GM23248 (cell line): Measurements from ENCODE around the gene MOB2. TPM values are rescaled to one million over a fixed set of nuclear protein-coding genes. Genes with fewer than 3 reads are reported as not detected.

Experiments
- DNase-seq: peaks from one replicate; pipeline ENCODE4 v3.0.0-alpha.2; 2015
- H2AFZ ChIP-seq: fragments of 200-600 bp; sonication (generic); 2 replicates; pipeline ENCODE4 v1.6.1; 2016; ENCODE audit warnings: antibody characterized with exemption
- H3F3A ChIP-seq: fragments of 200-600 bp; sonication (generic); 2 replicates; pipeline ENCODE4 v1.6.1; 2016; ENCODE audit warnings: mild to moderate bottlenecking, antibody characterized with exemption, mixed run types; ENCODE audit not compliant: insufficient read depth
- H3K27ac ChIP-seq: fragments of 200-600 bp; sonication (generic); 2 replicates; pipeline ENCODE4 v1.5.1; 2016; ENCODE audit warnings: mild to moderate bottlenecking
- H3K27me3 ChIP-seq: fragments of 200-600 bp; sonication (generic); replicated peaks from 2 replicates; pipeline ENCODE4 v1.6.1; 2016; ENCODE audit warnings: mild to moderate bottlenecking; ENCODE audit not compliant: insufficient read depth
- H3K36me3 ChIP-seq: fragments of 200-600 bp; sonication (generic); 2 replicates; pipeline ENCODE4 v1.6.1; 2016; ENCODE audit warnings: low read depth, mild to moderate bottlenecking
- H3K4me1 ChIP-seq: fragments of 200-600 bp; sonication (generic); 2 replicates; pipeline ENCODE4 v1.6.1; 2016; ENCODE audit warnings: mild to moderate bottlenecking; ENCODE audit not compliant: insufficient read depth
- H3K4me2 ChIP-seq: fragments of 200-600 bp; sonication (generic); one replicate; pipeline ENCODE4 v1.6.1; 2016; ENCODE audit warnings: mild to moderate bottlenecking; ENCODE audit not compliant: unreplicated experiment
- H3K4me3 ChIP-seq: fragments of 200-600 bp; sonication (generic); 2 replicates; pipeline ENCODE4 v1.5.1; 2016; ENCODE audit warnings: mild to moderate bottlenecking
- H3K79me2 ChIP-seq: fragments of 200-600 bp; sonication (generic); 2 replicates; pipeline ENCODE4 v1.6.1; 2016; ENCODE audit warnings: mild to moderate bottlenecking; ENCODE audit not compliant: insufficient read depth
- H3K9ac ChIP-seq: fragments of 200-600 bp; sonication (generic); 2 replicates; pipeline ENCODE4 v1.6.1; 2016; ENCODE audit warnings: mild to moderate bottlenecking
- H3K9me2 ChIP-seq: fragments of 200-600 bp; sonication (generic); 2 replicates; pipeline ENCODE4 v1.6.1; 2016; ENCODE audit warnings: mixed run types, mild to moderate bottlenecking, moderate library complexity; ENCODE audit not compliant: insufficient read depth
- H3K9me3 ChIP-seq: fragments of 200-600 bp; sonication (generic); one replicate; pipeline ENCODE4 v1.6.1; 2017; ENCODE audit warnings: low read depth
- H4K20me1 ChIP-seq: fragments of 200-600 bp; sonication (generic); 2 replicates; pipeline ENCODE4 v1.6.0; 2016; ENCODE audit not compliant: insufficient read depth
- EZH2 ChIP-seq: fragments of 200-600 bp; sonication (generic); IDR thresholded peaks from 2 replicates; pipeline ENCODE4 v1.6.1; 2018; ENCODE audit warnings: antibody characterized with exemption, mild to moderate bottlenecking; ENCODE audit not compliant: insufficient read depth, poor library complexity, severe bottlenecking
- EZH2phosphoT487 ChIP-seq: fragments of 200-600 bp; sonication (generic); IDR thresholded peaks from 2 replicates; pipeline ENCODE4 v1.6.1; 2018; ENCODE audit warnings: antibody characterized with exemption, moderate library complexity, mild to moderate bottlenecking, low read depth; ENCODE audit not compliant: insufficient read depth
- WGBS, 2 experiments: methylation state at CpG; one replicate each; pipeline ENCODE4 v1.1.6; 2015 to 2017; ENCODE audit warnings: low lambda C conversion rate in 2 of 2, low coverage in 1 of 2; ENCODE audit errors: missing lambda C conversion rate in 2 of 2; 5-methylcytosine and 5-hydroxymethylcytosine counted together
- in situ Hi-C: fragments of 300-500 bp; cut with MboI; formaldehyde crosslinking; loops from 2 replicates; pipeline ENCODE4 v1.15.0; 2020
- polyA plus RNA-seq: library from polyadenylated mRNA; unstranded; fragments of >200 nt; fragmentation: Nextera tagmentation; extraction: Ambion mirVana; gene quantifications from 2 replicates; pipeline ENCODE4 v1.2.1, GENCODE V29; 2016
- total RNA-seq: library from RNA; depleted of rRNA; stranded (reverse); fragments of >200 nt; shearing (Covaris generic); gene quantifications from 2 replicates; pipeline ENCODE4 v1.2.3, GENCODE V29; 2014

MOB2 gene
- total and polyA plus RNA-seq, 2 experiments from 2014 or later, result 28.8 to 29.3 TPM

DNA sequence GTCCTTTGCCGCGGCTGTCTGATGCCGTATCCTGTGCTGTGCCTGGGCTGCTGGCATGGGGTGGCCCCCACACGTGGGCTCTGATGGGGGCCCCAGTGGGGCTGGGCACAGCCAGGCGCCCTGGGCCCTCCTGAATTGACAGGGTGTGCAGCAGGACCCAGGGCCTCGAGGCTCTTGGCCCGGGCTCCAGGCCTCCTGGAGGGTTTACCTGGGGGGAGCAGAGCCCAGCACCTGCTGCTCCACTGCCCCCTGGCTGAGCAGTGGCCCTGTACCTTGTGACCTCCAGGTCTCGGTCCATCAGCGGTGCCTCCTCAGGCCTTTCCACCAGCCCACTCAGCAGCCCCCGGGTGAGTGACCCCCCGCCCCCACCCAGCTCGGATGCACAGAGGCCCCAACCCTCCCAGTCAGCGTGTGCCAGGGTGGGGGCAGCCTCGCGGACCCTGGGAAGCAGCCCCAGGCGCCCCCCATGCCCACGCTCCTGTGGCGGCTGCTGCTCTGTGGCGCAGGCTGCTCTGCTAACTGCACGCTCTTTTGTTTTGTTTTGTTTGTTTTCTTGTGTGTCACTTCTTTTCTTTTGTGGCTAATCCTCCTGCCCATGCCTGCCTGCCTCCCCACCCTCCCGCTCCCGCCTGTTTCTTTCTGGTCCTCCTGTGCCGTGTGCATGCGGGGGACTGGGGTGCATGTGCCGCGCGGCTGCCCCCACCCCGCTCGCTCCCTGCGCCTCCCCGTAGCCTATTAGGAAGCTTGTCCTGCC is 36.9 kb downstream of the MOB2 start:
- no peak for TF ChIP-seq EZH2
- TF ChIP-seq EZH2phosphoT487, result no peak
- H3K27ac ChIP-seq, result no peak overlapping the region
- H3K9me3 ChIP-seq, result no peaks in the 10 kb centered on the region
- no peaks in the 10 kb centered on the region for H3K36me3 ChIP-seq
- in situ Hi-C loops, result no loop called here
- no peak overlapping the region for H3K4me3 ChIP-seq
- H3K4me2 ChIP-seq, result no peak overlapping the region
- no peak overlapping the region for H3K9ac ChIP-seq
- H3K9me2 ChIP-seq, result no peaks in the 10 kb centered on the region
- no peaks in the 10 kb centered on the region for H3K79me2 ChIP-seq
- no peak overlapping the region for H2AFZ ChIP-seq
- 60 to 63% methylated on average over 21 to 27 of the region's 31 CpGs for WGBS, 2 experiments
- no peaks in the 10 kb centered on the region for H3F3A ChIP-seq
- no peaks in the 10 kb centered on the region for H4K20me1 ChIP-seq
- DNase-seq, result no peak
- no peaks in the 10 kb centered on the region for H3K4me1 ChIP-seq
- H3K27me3 ChIP-seq, result no peaks in the 10 kb centered on the region

- Histone ChIP-seq H3K9me2 (no peaks in the 10 kb centered on the region), H3K27me3 (no peaks in the 10 kb centered on the region), H3K9me3 (no peaks in the 10 kb centered on the region), H4K20me1 (no peaks in the 10 kb centered on the region), H3F3A (no peaks in the 10 kb centered on the region), H3K4me1 (no peaks in the 10 kb centered on the region), H3K27ac (no peak overlapping the region), H3K79me2 (no peaks in the 10 kb centered on the region), H2AFZ (no peak overlapping the region), H3K36me3 (no peaks in the 10 kb centered on the region), H3K4me2 (no peak overlapping the region), H3K9ac (no peak overlapping the region), H3K4me3 (no peak overlapping the region)
- in situ Hi-C loops, result no loop called here
- no peak for TF ChIP-seq EZH2
- no peak for TF ChIP-seq EZH2phosphoT487
- 71 to 74% methylated on average over 20 to 24 of the region's 24 CpGs for WGBS, 2 experiments
- no peak for DNase-seq
Measured at GRCh38 chr11:1448882-1449281, 37.7 kb downstream of the MOB2 start.

DNA sequence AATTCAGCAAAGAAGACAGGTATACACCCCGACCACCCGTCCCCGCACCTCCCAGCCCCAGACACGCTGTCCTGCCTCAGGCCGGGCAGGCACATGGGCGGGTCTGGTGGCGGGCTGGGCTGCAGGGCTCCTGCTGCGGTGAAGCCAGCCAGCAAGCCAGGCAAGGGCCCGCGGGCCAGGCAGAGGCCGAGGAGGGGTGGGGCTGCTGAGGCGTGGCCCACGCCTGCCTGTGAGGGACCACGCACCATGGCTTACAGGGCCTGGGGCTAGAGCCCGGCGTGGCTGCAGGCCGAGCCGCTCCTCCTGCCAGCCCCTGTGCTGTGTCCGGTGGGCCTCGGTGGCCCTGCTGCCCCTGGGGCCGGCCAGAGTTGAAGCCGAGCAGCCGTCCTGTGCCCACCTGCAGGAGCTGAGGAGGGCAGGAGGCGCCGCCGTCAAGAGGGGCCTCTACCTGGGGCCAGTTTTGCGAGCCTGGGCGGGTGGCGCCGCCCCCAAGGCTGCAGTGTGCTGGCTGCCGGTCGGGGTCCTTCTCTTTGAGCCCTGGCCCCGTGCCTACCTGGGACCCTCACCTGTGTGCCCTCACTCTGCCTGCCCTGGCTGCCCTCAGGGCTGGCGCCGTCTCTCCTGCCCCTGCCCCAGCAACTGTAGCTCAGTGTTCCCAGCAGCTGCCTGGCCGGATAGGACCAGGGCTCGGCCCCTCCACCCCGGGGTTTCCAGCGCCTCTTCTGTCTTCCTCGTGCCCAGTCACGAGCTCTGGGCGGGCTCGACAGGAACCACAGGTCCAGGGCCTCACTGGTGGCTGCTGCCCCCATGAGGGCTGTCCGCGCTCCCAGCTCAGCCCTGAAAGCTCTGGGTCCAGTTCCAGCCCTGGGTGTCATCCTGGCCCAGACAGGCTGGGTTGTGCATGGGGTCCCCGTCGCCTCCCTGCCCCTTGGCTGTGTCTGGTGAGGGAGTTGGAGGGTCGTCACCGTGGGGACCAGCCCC is 38.4 kb downstream of the MOB2 start:
- WGBS, 2 experiments, result 73% methylated on average over 43 to 49 of the region's 49 CpGs
- no peaks in the 10 kb centered on the region for H3K79me2 ChIP-seq
- no peak overlapping the region for H2AFZ ChIP-seq
- H4K20me1 ChIP-seq, result no peaks in the 10 kb centered on the region
- H3K36me3 ChIP-seq, result no peaks in the 10 kb centered on the region
- H3K4me3 ChIP-seq, result no peak overlapping the region
- no peaks in the 10 kb centered on the region for H3K9me2 ChIP-seq
- DNase-seq, result no peak
- no peak for TF ChIP-seq EZH2phosphoT487
- no peak for TF ChIP-seq EZH2
- H3K27ac ChIP-seq, result no peak overlapping the region
- in situ Hi-C loops, result no loop called here
- no peaks in the 10 kb centered on the region for H3K4me1 ChIP-seq
- no peaks in the 10 kb centered on the region for H3K27me3 ChIP-seq
- no peaks in the 10 kb centered on the region for H3F3A ChIP-seq
- no peaks in the 10 kb centered on the region for H3K9me3 ChIP-seq
- no peak overlapping the region for H3K9ac ChIP-seq
- H3K4me2 ChIP-seq, result no peak overlapping the region

- WGBS, 2 experiments, result 39 to 61% methylated on average over 3 to 9 of the region's 9 CpGs
- TF ChIP-seq EZH2, result no peak
- no peak for TF ChIP-seq EZH2phosphoT487
- Histone ChIP-seq H3K9me3 (no peaks in the 10 kb centered on the region), H3K9ac (no peak overlapping the region), H3K4me1 (no peaks in the 10 kb centered on the region), H3K27me3 (no peaks in the 10 kb centered on the region), H3K27ac (no peak overlapping the region), H3F3A (no peaks in the 10 kb centered on the region), H4K20me1 (no peaks in the 10 kb centered on the region), H3K36me3 (no peaks in the 10 kb centered on the region), H3K4me2 (no peak overlapping the region), H2AFZ (no peak overlapping the region), H3K9me2 (no peaks in the 10 kb centered on the region), H3K4me3 (no peak overlapping the region), H3K79me2 (no peaks in the 10 kb centered on the region)
- in situ Hi-C loops, result no loop called here
- no peak for DNase-seq
Measured at GRCh38 chr11:1446623-1447022, 40.0 kb downstream of the MOB2 start.
